ENCODE measurements around the gene COPS7B. TPM values are rescaled to one million over a fixed set of nuclear protein-coding genes. Genes with fewer than 3 reads are reported as not detected.
A peak's percentile ranks its signal among the peaks of the same experiment; 100 is the strongest.

The COPS7B gene
- total RNA-seq, 1 experiment from 2014 or later = 61.4 TPM

GRCh38 chr2:231764760-231765159 lies 21.5 kb upstream of the COPS7B start:
- no peak overlapping the region for H2BK20ac ChIP-seq (ENCODE audit: low read depth, low read length, poor library complexity, severe bottlenecking)
- H2AK5ac ChIP-seq (ENCODE audit: insufficient read length, low read length) = no peak overlapping the region
- no peak overlapping the region for H3K14ac ChIP-seq (ENCODE audit: insufficient read depth, low read length)
- no peak overlapping the region for H3K56ac ChIP-seq (ENCODE audit: insufficient read length, low read depth, low read length)
- no peak overlapping the region for H3K23ac ChIP-seq (ENCODE audit: insufficient read length, low read depth, low read length)
- H3K79me1 ChIP-seq (ENCODE audit: insufficient read depth, low read depth, low read length, poor library complexity, severe bottlenecking) = peaks cover 3% of the 10 kb centered on the region
- peak overlapping the region in 1 of 3 experiments; percentile 21; a peak in 1 of 7 replicates for H3K27ac Mint-ChIP-seq
- H2BK15ac ChIP-seq (ENCODE audit: low read depth, low read length) = no peak overlapping the region
- no CpG with 5 or more reads among the region's 4 CpGs for whole genome bisulfite sequencing (ENCODE audit: extremely low coverage, insufficient read length, low lambda C conversion rate)
- H3K4ac ChIP-seq (ENCODE audit: low read depth, low read length) = no peak overlapping the region
- no peak overlapping the region for H4K91ac ChIP-seq (ENCODE audit: insufficient read length, low read depth, low read length)
- H3K4me1 ChIP-seq (ENCODE audit: insufficient read depth, low read length) = no peaks in the 10 kb centered on the region; the same call in 1 of the 2 replicates
- no peak overlapping the region for H2BK120ac ChIP-seq (ENCODE audit: low read depth, low read length, poor library complexity, severe bottlenecking)
- DNase-seq = no peak
- H3K4me1 Mint-ChIP-seq = peaks cover 9 to 14% of the 10 kb centered on the region in 2 experiments
- no peak overlapping the region for H3K4me2 ChIP-seq (ENCODE audit: insufficient read depth, insufficient read length, low read length)
- no peak overlapping the region for H4K8ac ChIP-seq (replicated peaks; ENCODE audit: insufficient read length, low read depth, low read length)
- H3K79me2 ChIP-seq (ENCODE audit: insufficient read depth, low read length) = no peaks in the 10 kb centered on the region
- no peaks in the 10 kb centered on the region for H4K20me1 ChIP-seq (ENCODE audit: control insufficient read depth, insufficient read depth, insufficient read length)
- H3K9me3 Mint-ChIP-seq = no peaks in the 10 kb centered on the region
- no peaks in the 10 kb centered on the region for H3K27me3 Mint-ChIP-seq (ENCODE audit: low read depth)
- no peak overlapping the region for H2BK12ac ChIP-seq (ENCODE audit: insufficient read length, low read depth, low read length)
- no peaks in the 10 kb centered on the region for H3K27me3 ChIP-seq (ENCODE audit: insufficient read depth, low read length)
- H3K27ac ChIP-seq (ENCODE audit: insufficient read length, low read depth, low read length) = no peak overlapping the region
- H3K4me3 Mint-ChIP-seq = no peak overlapping the region
- no peak overlapping the region for H4K5ac ChIP-seq (ENCODE audit: insufficient read length, low read depth, low read length)
- H3K9ac ChIP-seq (ENCODE audit: extremely low read depth, insufficient read length, low read length) = no peak overlapping the region
- no peak overlapping the region for H2BK5ac ChIP-seq (ENCODE audit: insufficient read length, low read length)
- H3T11ph ChIP-seq (ENCODE audit: low read length) = no peak overlapping the region
- H3K23me2 ChIP-seq (ENCODE audit: insufficient read length, low read depth, low read length, poor library complexity, severe bottlenecking) = no peaks in the 10 kb centered on the region
- H3K18ac ChIP-seq (ENCODE audit: insufficient read length, low read depth, low read length) = no peak overlapping the region
- no peaks in the 10 kb centered on the region for H3K9me3 ChIP-seq (ENCODE audit: control insufficient read depth, low read depth, low read length)
- TF ChIP-seq CTCF (conservative IDR thresholded peaks at IDR 0.05) = no peak
- H2AFZ ChIP-seq (ENCODE audit: low read length) = no peak overlapping the region
- H3K36me3 Mint-ChIP-seq (ENCODE audit: insufficient read depth in 1 of 3, low read depth in 3 of 3) = no peaks in the 10 kb centered on the region; a peak in 1 of 7 replicates

Data from H9 (cell line).